K562 treated with DMSO at 1 percent for 4 hours (cell line): ENCODE data around the gene IPO4. TPM values are rescaled to one million over a fixed set of nuclear protein-coding genes. Genes with fewer than 3 reads are reported as not detected.

Experiments
- total RNA-seq: library from RNA; unstranded; fragments of 300-600 nt; gene quantifications from 2 replicates; pipeline ENCODE4 v1.2.3, GENCODE V29; 2022; ENCODE audit not compliant: insufficient read depth

Gene IPO4
- total RNA-seq, 1 experiment from 2014 or later, result 23.4 TPM

Other genes starting within 250 kb of the IPO4 start
- gene DHRS4, start 235.0 kb downstream of the IPO4 start, total RNA-seq, result 80.9 and 94.4 TPM in 2 replicates
- gene DHRS4L2, start 199.9 kb downstream of the IPO4 start, total RNA-seq, result 29.4 and 38.8 TPM in 2 replicates
- 0.24 TPM in 1 of 2 replicates, not detected in the other for gene CARMIL3, start 136.8 kb downstream of the IPO4 start, total RNA-seq
- not detected in 2 replicates for gene CPNE6, start 117.3 kb downstream of the IPO4 start, total RNA-seq
- gene PCK2, start 94.5 kb downstream of the IPO4 start, total RNA-seq, result 99.4 and 112 TPM in 2 replicates
- 31.4 and 39.2 TPM in 2 replicates for gene DCAF11, start 74.0 kb downstream of the IPO4 start, total RNA-seq
- 3.2 and 4.1 TPM in 2 replicates for gene NRL, start 73.9 kb downstream of the IPO4 start, total RNA-seq
- gene FITM1, start 58.2 kb downstream of the IPO4 start, total RNA-seq, result not detected in 2 replicates
- gene PSME1, start 52.6 kb downstream of the IPO4 start, total RNA-seq, result 171 and 172 TPM in 2 replicates
- gene EMC9, start 47.2 kb downstream of the IPO4 start, total RNA-seq, result 29.6 and 36.4 TPM in 2 replicates
- 160 and 167 TPM in 2 replicates for gene PSME2, start 42.2 kb downstream of the IPO4 start, total RNA-seq
- gene RNF31, start 41.3 kb downstream of the IPO4 start, total RNA-seq, result 17.0 and 21.3 TPM in 2 replicates
- 9.3 and 20.9 TPM in 2 replicates for gene IRF9, start 27.6 kb downstream of the IPO4 start, total RNA-seq
- 5.1 and 7.1 TPM in 2 replicates for gene REC8, start 16.7 kb downstream of the IPO4 start, total RNA-seq
- gene TM9SF1, start 6.6 kb upstream of the IPO4 start, total RNA-seq, result 16.4 and 22.0 TPM in 2 replicates
- 1.1 and 2.2 TPM in 2 replicates for gene TSSK4, start 16.9 kb upstream of the IPO4 start, total RNA-seq
- gene CHMP4A, start 24.7 kb upstream of the IPO4 start, total RNA-seq, result 57.8 and 78.5 TPM in 2 replicates
- gene MDP1, start 27.2 kb upstream of the IPO4 start, total RNA-seq, result 7.5 and 10.8 TPM in 2 replicates
- 140 and 150 TPM in 2 replicates for gene NEDD8, start 43.6 kb upstream of the IPO4 start, total RNA-seq
- 55.3 and 68.0 TPM in 2 replicates for gene GMPR2, start 44.1 kb upstream of the IPO4 start, total RNA-seq
- 15.0 and 16.1 TPM in 2 replicates for gene TINF2, start 53.8 kb upstream of the IPO4 start, total RNA-seq
- gene TGM1, start 74.4 kb upstream of the IPO4 start, total RNA-seq, result 0.88 and 1.5 TPM in 2 replicates
- gene RABGGTA, start 82.8 kb upstream of the IPO4 start, total RNA-seq, result 15.3 and 18.0 TPM in 2 replicates
- gene DHRS1, start 111.0 kb upstream of the IPO4 start, total RNA-seq, result 22.2 and 26.0 TPM in 2 replicates
- gene NOP9, start 111.0 kb upstream of the IPO4 start, total RNA-seq, result 4.7 and 6.1 TPM in 2 replicates
- gene CIDEB, start 119.2 kb upstream of the IPO4 start, total RNA-seq, result not detected in 2 replicates
- 2.2 and 6.4 TPM in 2 replicates for gene LTB4R2, start 121.3 kb upstream of the IPO4 start, total RNA-seq
- 4.0 and 5.3 TPM in 2 replicates for gene LTB4R, start 122.7 kb upstream of the IPO4 start, total RNA-seq
- gene ADCY4, start 146.3 kb upstream of the IPO4 start, total RNA-seq, result 0.59 TPM in 1 of 2 replicates, not detected in the other
- gene RIPK3, start 151.2 kb upstream of the IPO4 start, total RNA-seq, result not detected in 2 replicates
- gene NFATC4, start 179.4 kb upstream of the IPO4 start, total RNA-seq, result 2.9 and 5.1 TPM in 2 replicates
- gene NYNRIN, start 210.2 kb upstream of the IPO4 start, total RNA-seq, result 0.94 and 1.3 TPM in 2 replicates
- 0.71 TPM in 1 of 2 replicates, not detected in the other for gene CBLN3, start 240.9 kb upstream of the IPO4 start, total RNA-seq
- 24.9 and 30.8 TPM in 2 replicates for gene KHNYN, start 241.1 kb upstream of the IPO4 start, total RNA-seq